ENCODE measurements around the gene B4GALNT3. TPM values are rescaled to one million over a fixed set of nuclear protein-coding genes. Genes with fewer than 3 reads are reported as not detected.

The B4GALNT3 gene
- total and polyA plus RNA-seq, 8 donors: 2.7 to 34.0 (median 5.7) TPM

- peak overlapping the region in 1 of 2 donors; percentile 30 for H3K27ac ChIP-seq
- peaks cover 0 to 6% of the 10 kb centered on the region in 2 donors for H3K36me3 ChIP-seq
- no peak overlapping the region for H3K4me3 ChIP-seq
- H3K9me3 ChIP-seq: no peaks in the 10 kb centered on the region
- TF ChIP-seq, protein P1, sequence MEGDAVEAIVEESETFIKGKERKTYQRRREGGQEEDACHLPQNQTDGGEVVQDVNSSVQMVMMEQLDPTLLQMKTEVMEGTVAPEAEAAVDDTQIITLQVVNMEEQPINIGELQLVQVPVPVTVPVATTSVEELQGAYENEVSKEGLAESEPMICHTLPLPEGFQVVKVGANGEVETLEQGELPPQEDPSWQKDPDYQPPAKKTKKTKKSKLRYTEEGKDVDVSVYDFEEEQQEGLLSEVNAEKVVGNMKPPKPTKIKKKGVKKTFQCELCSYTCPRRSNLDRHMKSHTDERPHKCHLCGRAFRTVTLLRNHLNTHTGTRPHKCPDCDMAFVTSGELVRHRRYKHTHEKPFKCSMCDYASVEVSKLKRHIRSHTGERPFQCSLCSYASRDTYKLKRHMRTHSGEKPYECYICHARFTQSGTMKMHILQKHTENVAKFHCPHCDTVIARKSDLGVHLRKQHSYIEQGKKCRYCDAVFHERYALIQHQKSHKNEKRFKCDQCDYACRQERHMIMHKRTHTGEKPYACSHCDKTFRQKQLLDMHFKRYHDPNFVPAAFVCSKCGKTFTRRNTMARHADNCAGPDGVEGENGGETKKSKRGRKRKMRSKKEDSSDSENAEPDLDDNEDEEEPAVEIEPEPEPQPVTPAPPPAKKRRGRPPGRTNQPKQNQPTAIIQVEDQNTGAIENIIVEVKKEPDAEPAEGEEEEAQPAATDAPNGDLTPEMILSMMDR (IDR thresholded peaks at IDR 0.05): no peak
- DNase-seq (no peak), ATAC-seq (no peak)
- H3K27me3 ChIP-seq: peaks cover 0 to 25% of the 10 kb centered on the region in 2 donors
- H3K4me1 ChIP-seq: peaks cover 0 to 22% of the 10 kb centered on the region in 2 donors
- intact Hi-C loops (cut with DNase I): loop anchor here (5.0 to 10.0 kb wide), 2 partner anchors 90 to 93 kb away; partner anchors contain the start of gene B4GALNT3 (in 1 of the 2)
These were observed 85.3 kb downstream of the B4GALNT3 start for GRCh38 chr12:544941-545635.

- DNase-seq (no peak), ATAC-seq (no peak)
- Histone ChIP-seq H3K36me3 (peaks cover 0 to 11% of the 10 kb centered on the region in 2 donors), H3K27ac (no peak overlapping the region), H3K27me3 (peaks cover 0 to 25% of the 10 kb centered on the region in 2 donors), H3K4me1 (peaks cover 0 to 22% of the 10 kb centered on the region in 2 donors), H3K4me3 (no peak overlapping the region), H3K9me3 (no peaks in the 10 kb centered on the region)
- TF ChIP-seq, protein P1 (IDR thresholded peaks at IDR 0.05): no peak
- intact Hi-C loops (cut with DNase I): loop anchor here (5.0 to 10.0 kb wide), 2 partner anchors 91 to 94 kb away; partner anchors contain the start of gene B4GALNT3 (in 1 of the 2)
These were observed 86.1 kb downstream of the B4GALNT3 start for GRCh38 chr12:545835-546234.

- Histone ChIP-seq H3K4me1 (peaks cover 0 to 22% of the 10 kb centered on the region in 2 donors), H3K4me3 (peak overlapping the region in 1 of 2 donors; percentile 1), H3K36me3 (peaks cover 0 to 16% of the 10 kb centered on the region in 2 donors), H3K27me3 (peaks cover 0 to 25% of the 10 kb centered on the region in 2 donors), H3K27ac (peak overlapping the region in 1 of 2 donors; percentile 64), H3K9me3 (no peaks in the 10 kb centered on the region)
- ATAC-seq: peak; percentile 5
- DNase-seq: no peak
- TF ChIP-seq, protein P1 (IDR thresholded peaks at IDR 0.05): no peak
- intact Hi-C loops (cut with DNase I): loop anchor here (5.0 to 10.0 kb wide), 2 partner anchors 92 to 94 kb away; partner anchors contain the start of gene B4GALNT3 (in 1 of the 2)
These were observed 86.7 kb downstream of the B4GALNT3 start for GRCh38 chr12:546265-546919.

- TF ChIP-seq, protein P1 (IDR thresholded peaks at IDR 0.05): peak; percentile 96 to 99
- intact Hi-C loops (cut with DNase I): loop anchor here (5.0 to 10.0 kb wide), 2 partner anchors 92 to 95 kb away; partner anchors contain the start of gene B4GALNT3 (in 1 of the 2)
- Histone ChIP-seq H3K27me3 (peaks cover 0 to 25% of the 10 kb centered on the region in 2 donors), H3K4me1 (peaks cover 0 to 22% of the 10 kb centered on the region in 2 donors), H3K36me3 (peaks cover 0 to 16% of the 10 kb centered on the region in 2 donors), H3K27ac (peak overlapping the region in 1 of 2 donors; percentile 64), H3K9me3 (no peaks in the 10 kb centered on the region), H3K4me3 (peak overlapping the region in 1 of 2 donors; percentile 1)
- DNase-seq (peak; percentile 36 to 96 (median 68)), ATAC-seq (peak; percentile 92)
These were observed 87.4 kb downstream of the B4GALNT3 start for GRCh38 chr12:546920-547845.
